MM.1S (cell line): ENCODE data around the gene TP53.

Experiments
- DNase-seq: peaks from one replicate; pipeline ENCODE4 v3.0.0-alpha.2; 2015
- H2AFZ ChIP-seq: fragments of 300-600 bp; sonication (generic); 2 replicates; pipeline ENCODE4 v1.6.0; 2016; ENCODE audit warnings: antibody characterized with exemption, low read length
- H3F3A ChIP-seq: fragments of 300-600 bp; sonication (generic); 2 replicates; pipeline ENCODE4 v1.6.1; 2016; ENCODE audit warnings: mild to moderate bottlenecking, antibody characterized with exemption, low read length, moderate library complexity, mixed read lengths; ENCODE audit not compliant: insufficient read depth
- H3K27ac ChIP-seq: fragments of 300-600 bp; sonication (generic); 2 replicates; pipeline ENCODE4 v1.5.1; 2016; ENCODE audit warnings: mild to moderate bottlenecking, low read length
- H3K27me3 ChIP-seq: fragments of 300-600 bp; sonication (generic); replicated peaks from 2 replicates; pipeline ENCODE4 v1.6.0; 2016; ENCODE audit warnings: low read length; ENCODE audit not compliant: insufficient read depth
- H3K36me3 ChIP-seq: fragments of 300-600 bp; sonication (generic); replicated peaks from 2 replicates; pipeline ENCODE4 v1.6.1; 2016; ENCODE audit warnings: mild to moderate bottlenecking, low read length, mixed read lengths; ENCODE audit not compliant: insufficient read depth
- H3K4me1 ChIP-seq: fragments of 300-600 bp; sonication (generic); 2 replicates; pipeline ENCODE4 v1.6.1; 2016; ENCODE audit warnings: low read length, mixed read lengths
- H3K4me2 ChIP-seq: fragments of 300-600 bp; sonication (generic); 2 replicates; pipeline ENCODE4 v1.6.0; 2016; ENCODE audit warnings: low read depth, low read length
- H3K4me3 ChIP-seq: fragments of 300-600 bp; sonication (generic); 2 replicates; pipeline ENCODE4 v1.5.1; 2016; ENCODE audit warnings: low read length, mixed read lengths
- H3K79me2 ChIP-seq: fragments of 300-600 bp; sonication (generic); 2 replicates; pipeline ENCODE4 v1.6.1; 2016; ENCODE audit warnings: mixed run types, low read length, mixed read lengths
- H3K9ac ChIP-seq: fragments of 300-600 bp; sonication (generic); 2 replicates; pipeline ENCODE4 v1.6.1; 2016; ENCODE audit warnings: low read length, mixed read lengths
- H3K9me2 ChIP-seq: fragments of 300-600 bp; sonication (generic); replicated peaks from 2 replicates; pipeline ENCODE4 v1.6.1; 2016; ENCODE audit warnings: mild to moderate bottlenecking, low read length, mixed read lengths; ENCODE audit not compliant: insufficient read depth
- H3K9me3 ChIP-seq: fragments of 300-600 bp; sonication (generic); replicated peaks from 2 replicates; pipeline ENCODE4 v1.6.1; 2016; ENCODE audit warnings: mild to moderate bottlenecking, low read length, mixed read lengths; ENCODE audit not compliant: insufficient read depth
- H4K20me1 ChIP-seq: fragments of 300-600 bp; sonication (generic); 2 replicates; pipeline ENCODE4 v1.6.1; 2016; ENCODE audit warnings: mild to moderate bottlenecking, low read length, moderate library complexity, mixed read lengths; ENCODE audit not compliant: insufficient read depth
- CTCF ChIP-seq: fragments of 300-600 bp; sonication (generic); IDR thresholded peaks from 2 replicates; pipeline ENCODE4 v1.5.1; 2016; ENCODE audit warnings: antibody characterized with exemption, low read length, mixed read lengths
- EZH2 ChIP-seq: fragments of 300-600 bp; sonication (generic); optimal IDR thresholded peaks from 2 replicates; pipeline ENCODE3; 2017; ENCODE audit warnings: low read depth, mild to moderate bottlenecking, antibody characterized with exemption, low read length, mixed read lengths
- EZH2phosphoT487 ChIP-seq: fragments of 300-600 bp; sonication (generic); IDR thresholded peaks from 2 replicates; pipeline ENCODE4 v1.6.1; 2018; ENCODE audit warnings: antibody characterized with exemption, low read length

TP53 gene

GRCh38 chr17:7706631-7707354 lies 19.5 kb upstream of the TP53 start:
- Histone ChIP-seq H3K4me3 (no peak overlapping the region), H4K20me1 (no peaks in the 10 kb centered on the region), H3K4me1 (0 out of 2 replicates have a peak, but pooled peaks cover 4% of the 10 kb centered on the region), H3K9ac (no peak overlapping the region), H3K9me2 (no peaks in the 10 kb centered on the region), H3K79me2 (no peaks in the 10 kb centered on the region), H3K9me3 (no peaks in the 10 kb centered on the region), H2AFZ (no peak overlapping the region), H3K27me3 (peaks cover 69% of the 10 kb centered on the region), H3K27ac (no peak overlapping the region), H3K4me2 (no peak overlapping the region), H3F3A (no peaks in the 10 kb centered on the region), H3K36me3 (no peaks in the 10 kb centered on the region)
- no peak for DNase-seq
- TF ChIP-seq CTCF (no peak), EZH2phosphoT487 (no peak), EZH2 (no peak)

- H3K4me2 ChIP-seq = no peak overlapping the region
- H3K79me2 ChIP-seq = no peaks in the 10 kb centered on the region
- peaks cover 62% of the 10 kb centered on the region for H3K27me3 ChIP-seq
- no peaks in the 10 kb centered on the region for H4K20me1 ChIP-seq
- H3K9ac ChIP-seq = no peak overlapping the region
- no peaks in the 10 kb centered on the region for H3K36me3 ChIP-seq
- 0 out of 2 replicates have a peak, but pooled peaks cover 4% of the 10 kb centered on the region for H3K4me1 ChIP-seq
- no peaks in the 10 kb centered on the region for H3K9me3 ChIP-seq
- no peaks in the 10 kb centered on the region for H3K9me2 ChIP-seq
- no peak for DNase-seq
- H3F3A ChIP-seq = no peaks in the 10 kb centered on the region
- no peak overlapping the region for H2AFZ ChIP-seq
- no peak for TF ChIP-seq EZH2phosphoT487
- no peak for TF ChIP-seq CTCF
- TF ChIP-seq EZH2 = no peak
- H3K27ac ChIP-seq = no peak overlapping the region
- H3K4me3 ChIP-seq = no peak overlapping the region
These were observed 18.3 kb upstream of the TP53 start for GRCh38 chr17:7705269-7706255.

- no peaks in the 10 kb centered on the region for H3K4me1 ChIP-seq
- DNase-seq = no peak
- no peak within 1 kb of the TSS for H3K4me3 ChIP-seq
- no peak within 1 kb of the TSS for H3K9ac ChIP-seq
- H3K27me3 ChIP-seq = peaks cover 56% of the 10 kb centered on the region
- H3K79me2 ChIP-seq = no peaks in the 10 kb centered on the region
- H3K9me3 ChIP-seq = no peaks in the 10 kb centered on the region
- TF ChIP-seq CTCF = no peak
- no peak for TF ChIP-seq EZH2phosphoT487
- no peak for TF ChIP-seq EZH2
- no peak within 1 kb of the TSS for H3K4me2 ChIP-seq
- no peak within 1 kb of the TSS for H3K27ac ChIP-seq
- no peaks in the 10 kb centered on the region for H3K36me3 ChIP-seq
- no peaks in the 10 kb centered on the region for H3F3A ChIP-seq
- H3K9me2 ChIP-seq = no peaks in the 10 kb centered on the region
- no peaks in the 10 kb centered on the region for H4K20me1 ChIP-seq
- no peak within 1 kb of the TSS for H2AFZ ChIP-seq
These were observed 17.4 kb upstream of the TP53 start, which contains the start of gene EFNB3 for GRCh38 chr17:7704601-7705268. Gene EFNB3, plus strand, starts transcription at chr17:7705202. Its CDS starts 397 bp downstream, at chr17:7705599.
